HCT116 (cell line): Measurements from ENCODE around the gene HIGD2A.

Experiments
- EZH2 ChIP-seq: fragments of 200-600 bp; sonication (generic); IDR thresholded peaks from 2 replicates; pipeline ENCODE4 v1.6.1; 2017; ENCODE audit warnings: antibody characterized with exemption, mixed run types
- JUND ChIP-seq: IDR thresholded peaks from 2 replicates; pipeline ENCODE4 v1.6.1; 2012
- MAX ChIP-seq: IDR thresholded peaks from 2 replicates; pipeline ENCODE4 v1.6.1; 2012
- POLR2A ChIP-seq: IDR thresholded peaks from 2 replicates; pipeline ENCODE4 v1.7.0; 2011; ENCODE audit warnings: borderline replicate concordance; ENCODE audit not compliant: insufficient read depth, insufficient read length; ENCODE audit errors: extremely low read depth
- SIN3A ChIP-seq: IDR thresholded peaks from 2 replicates; pipeline ENCODE4 v1.6.1; 2012; ENCODE audit warnings: low read depth
- SRF ChIP-seq: IDR thresholded peaks from 2 replicates; pipeline ENCODE4 v1.6.1; 2012; ENCODE audit warnings: low read depth
- ZNF274 ChIP-seq: fragments of 200-500 bp; sonication (Bioruptor generic); IDR thresholded peaks from 2 replicates; pipeline ENCODE4 v1.6.1; 2014; ENCODE audit warnings: mild to moderate bottlenecking, low read depth, low read length, inconsistent platforms
- TF ChIP-seq, protein P1 (sequence below), 3 experiments: fragments of 200-600 bp in 1 of 3; sonication (generic) in 1 of 3; IDR thresholded peaks in 2 of 3; conservative IDR thresholded peaks in 1 of 3; 2 replicates each; pipeline ENCODE4 v1.5.1; 2012 to 2017; ENCODE audit warnings: low read depth in 2 of 3, low read length in 2 of 3, antibody characterized with exemption in 1 of 3, borderline replicate concordance in 1 of 3, control low read depth in 1 of 3, mild to moderate bottlenecking in 1 of 3, mixed read lengths in 1 of 3, mixed run types in 1 of 3, moderate library complexity in 1 of 3; ENCODE audit not compliant: insufficient read depth in 1 of 3

- TF ChIP-seq, protein P1, sequence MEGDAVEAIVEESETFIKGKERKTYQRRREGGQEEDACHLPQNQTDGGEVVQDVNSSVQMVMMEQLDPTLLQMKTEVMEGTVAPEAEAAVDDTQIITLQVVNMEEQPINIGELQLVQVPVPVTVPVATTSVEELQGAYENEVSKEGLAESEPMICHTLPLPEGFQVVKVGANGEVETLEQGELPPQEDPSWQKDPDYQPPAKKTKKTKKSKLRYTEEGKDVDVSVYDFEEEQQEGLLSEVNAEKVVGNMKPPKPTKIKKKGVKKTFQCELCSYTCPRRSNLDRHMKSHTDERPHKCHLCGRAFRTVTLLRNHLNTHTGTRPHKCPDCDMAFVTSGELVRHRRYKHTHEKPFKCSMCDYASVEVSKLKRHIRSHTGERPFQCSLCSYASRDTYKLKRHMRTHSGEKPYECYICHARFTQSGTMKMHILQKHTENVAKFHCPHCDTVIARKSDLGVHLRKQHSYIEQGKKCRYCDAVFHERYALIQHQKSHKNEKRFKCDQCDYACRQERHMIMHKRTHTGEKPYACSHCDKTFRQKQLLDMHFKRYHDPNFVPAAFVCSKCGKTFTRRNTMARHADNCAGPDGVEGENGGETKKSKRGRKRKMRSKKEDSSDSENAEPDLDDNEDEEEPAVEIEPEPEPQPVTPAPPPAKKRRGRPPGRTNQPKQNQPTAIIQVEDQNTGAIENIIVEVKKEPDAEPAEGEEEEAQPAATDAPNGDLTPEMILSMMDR (IDR thresholded peaks at IDR 0.05 in 2 of 3, conservative IDR thresholded peaks at IDR 0.05 in 1 of 3; ENCODE audit: borderline replicate concordance in 1 of 3, insufficient read depth in 1 of 3, low read depth in 2 of 3, low read length in 2 of 3) = no peak
- no peak for TF ChIP-seq POLR2A
- no peak for TF ChIP-seq ZNF274
- no peak for TF ChIP-seq SRF
- no peak for TF ChIP-seq EZH2
- no peak for TF ChIP-seq SIN3A
- no peak for TF ChIP-seq MAX
- no peak for TF ChIP-seq JUND
Observed at GRCh38 chr5:176342766-176343458, 45.6 kb upstream of the HIGD2A start.
